NB4 (cell line): ENCODE results near the gene MTAP.

Source experiments
- DNase-seq: peaks from one replicate; pipeline ENCODE4 v3.0.0; 2010; ENCODE audit warnings: low read depth
- H3K4me3 ChIP-seq: one replicate; pipeline ENCODE4 v1.5.1; 2011; ENCODE audit warnings: mild to moderate bottlenecking, low read depth, low read length, moderate library complexity
- CTCF ChIP-seq: IDR thresholded peaks from one replicate; pipeline ENCODE4 v1.5.1; 2012; ENCODE audit warnings: low read depth, low read length
- MYC ChIP-seq: IDR thresholded peaks from 2 replicates; pipeline ENCODE4 v1.6.1; 2011; ENCODE audit warnings: low read depth, low read length
- POLR2A ChIP-seq: IDR thresholded peaks from 2 replicates; pipeline ENCODE4 v1.6.1; 2011; ENCODE audit warnings: mild to moderate bottlenecking; ENCODE audit not compliant: insufficient read length; ENCODE audit errors: extremely low read depth
- TF ChIP-seq, protein P1 (sequence below): IDR thresholded peaks from 2 replicates; pipeline ENCODE4 v1.6.1; 2011; ENCODE audit warnings: low read depth, low read length

The MTAP gene

GRCh38 chr9:21972361-21972760, 169.9 kb downstream of the MTAP start:
- no peak overlapping the region for H3K4me3 ChIP-seq
- TF ChIP-seq, protein P1, sequence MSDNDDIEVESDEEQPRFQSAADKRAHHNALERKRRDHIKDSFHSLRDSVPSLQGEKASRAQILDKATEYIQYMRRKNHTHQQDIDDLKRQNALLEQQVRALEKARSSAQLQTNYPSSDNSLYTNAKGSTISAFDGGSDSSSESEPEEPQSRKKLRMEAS, result no peak
- TF ChIP-seq MYC (no peak), POLR2A (no peak), CTCF (no peak)
- DNase-seq, result no peak

- TF ChIP-seq MYC (no peak), CTCF (no peak), POLR2A (no peak)
- TF ChIP-seq, protein P1, result no peak
- H3K4me3 ChIP-seq, result no peak overlapping the region
- no peak for DNase-seq
Observed at GRCh38 chr9:21974343-21974721, 171.9 kb downstream of the MTAP start.

GRCh38 chr9:21974722-21975409, 172.4 kb downstream of the MTAP start:
- TF ChIP-seq MYC, result no peak
- no peak overlapping the region for H3K4me3 ChIP-seq
- DNase-seq, result no peak

GRCh38 chr9:21976334-21976875, 174.0 kb downstream of the MTAP start:
- TF ChIP-seq, protein P1, result no peak
- TF ChIP-seq POLR2A (no peak), CTCF (no peak), MYC (no peak)
- no peak overlapping the region for H3K4me3 ChIP-seq
- no peak for DNase-seq

- TF ChIP-seq CTCF (no peak), POLR2A (no peak)
- TF ChIP-seq, protein P1, result no peak
- no peak overlapping the region for H3K4me3 ChIP-seq
- DNase-seq, result no peak
Observed at GRCh38 chr9:21982391-21982790, 180.0 kb downstream of the MTAP start.

DNA sequence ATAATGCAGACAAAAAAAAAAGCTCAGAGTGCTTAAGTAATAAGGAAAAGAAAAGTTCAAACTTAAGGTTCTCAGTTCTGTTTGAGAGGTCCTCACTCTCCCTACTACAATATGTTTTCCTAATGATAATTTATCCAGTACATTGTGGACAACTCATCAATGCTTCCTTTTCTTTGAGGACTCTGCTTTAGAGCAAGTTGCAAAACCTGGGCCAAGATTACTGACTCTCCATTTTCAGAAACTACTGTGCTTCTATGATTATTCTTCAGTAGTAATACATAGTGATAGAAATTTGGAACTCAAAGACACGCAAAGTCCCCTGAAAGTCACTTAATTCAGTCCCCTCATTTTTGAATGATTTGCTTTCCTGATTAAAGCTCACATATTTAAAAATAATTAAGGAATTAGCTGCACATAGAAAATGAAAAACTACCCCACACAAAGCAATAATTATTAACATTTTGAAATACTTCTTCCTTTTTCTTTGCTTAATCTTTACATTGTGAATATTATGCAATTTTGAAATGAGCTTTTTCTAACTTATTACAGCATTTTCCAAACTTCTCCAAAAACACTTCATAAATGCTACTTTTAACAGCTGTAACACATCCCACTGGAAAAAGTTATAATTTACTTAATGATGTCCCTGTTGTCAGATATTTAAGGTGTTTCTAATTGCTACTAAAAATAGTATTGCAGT, 180.6 kb downstream of the MTAP start:
- DNase-seq, result no peak
- H3K4me3 ChIP-seq, result no peak overlapping the region
- TF ChIP-seq, protein P1, result no peak
- TF ChIP-seq MYC (no peak), CTCF (no peak), POLR2A (no peak)
